ENCODE results near the gene SCOC. TPM values are rescaled to one million over a fixed set of nuclear protein-coding genes. Genes with fewer than 3 reads are reported as not detected.

Gene SCOC
- polyA plus RNA-seq, 1 donor from 2014 or later: 320 TPM

GRCh38 chr4:140427106-140427918, 53.9 kb downstream of the SCOC start, which contains the start of gene CLGN:
TSS of gene CLGN (minus strand) at chr4:140427648. CDS start at chr4:140413078, 14,570 bp downstream.
- Histone ChIP-seq H3K9me3 (ENCODE audit: low read length) (no peaks in the 10 kb centered on the region), H3F3A (ENCODE audit: insufficient read depth, low read length, poor library complexity, severe bottlenecking) (peaks cover 8% of the 10 kb centered on the region), H3K9ac (ENCODE audit: low read length) (peak within 1 kb of the TSS; percentile 77), H4K20me1 (ENCODE audit: insufficient read depth) (no peaks in the 10 kb centered on the region), H2AFZ (ENCODE audit: low read depth, low read length) (peak within 1 kb of the TSS; percentile 94), H3K79me2 (replicated peaks; ENCODE audit: insufficient read depth, low read length) (no peaks in the 10 kb centered on the region), H3K36me3 (ENCODE audit: insufficient read depth, low read length) (no peaks in the 10 kb centered on the region), H3K27me3 (ENCODE audit: insufficient read depth, low read depth, low read length) (no peaks in the 10 kb centered on the region), H3K4me2 (ENCODE audit: low read length) (peak within 1 kb of the TSS; percentile 93), H3K4me3 (ENCODE audit: low read length) (peak within 1 kb of the TSS; percentile 92), H3K9me2 (ENCODE audit: insufficient read depth, low read length) (no peaks in the 10 kb centered on the region), H3K27ac (ENCODE audit: low read length) (peak within 1 kb of the TSS; percentile 72)
- peak; percentile 7 for TF ChIP-seq EP300 (conservative IDR thresholded peaks at IDR 0.05; ENCODE audit: poor library complexity, severe bottlenecking)
- TF ChIP-seq MXI1 (conservative IDR thresholded peaks at IDR 0.05; ENCODE audit: poor library complexity, severe bottlenecking): peak; percentile 74
- TF ChIP-seq EZH2 (IDR thresholded peaks at IDR 0.05; ENCODE audit: borderline replicate concordance, insufficient read depth, low read length, poor library complexity, severe bottlenecking): no peak
- TF ChIP-seq RAD21 (conservative IDR thresholded peaks at IDR 0.05): peak; percentile 64
- peak; percentile 75 for TF ChIP-seq SMC3 (conservative IDR thresholded peaks at IDR 0.05; ENCODE audit: poor library complexity)
- peak; percentile 85 for TF ChIP-seq CTCF (IDR thresholded peaks at IDR 0.05; ENCODE audit: poor library complexity, severe bottlenecking)
- TF ChIP-seq REST (IDR thresholded peaks at IDR 0.05; ENCODE audit: borderline replicate concordance): peak; percentile 56
- peak; percentile 72 for TF ChIP-seq TAF1 (IDR thresholded peaks at IDR 0.05; ENCODE audit: low read depth)
- peak; percentile 53 for TF ChIP-seq POLR2AphosphoS5 (IDR thresholded peaks at IDR 0.05)

DNA sequence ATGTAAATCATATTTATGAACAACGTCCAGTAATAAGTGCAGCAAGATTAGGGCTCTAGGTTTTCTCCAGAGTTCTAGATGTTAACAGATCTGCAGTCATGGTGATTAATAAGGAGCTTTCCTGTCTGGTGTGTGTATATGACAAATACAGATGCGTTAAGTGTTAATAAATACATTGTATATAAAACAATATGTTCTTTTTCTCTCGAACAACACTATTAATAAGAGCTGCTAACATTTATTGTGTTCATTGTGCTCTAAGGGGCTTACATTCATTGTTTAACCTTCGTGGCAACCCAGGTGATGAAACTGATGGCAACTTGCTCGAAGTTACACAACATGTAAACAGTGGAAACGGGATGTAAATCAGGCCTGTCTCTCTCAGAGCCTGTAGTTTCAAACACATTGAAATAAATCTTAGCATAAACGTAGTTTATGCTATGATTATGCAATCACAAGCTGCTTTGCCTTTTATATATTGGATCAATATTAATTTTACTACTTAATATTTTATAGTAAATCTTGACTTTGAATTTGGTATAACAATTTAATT, 54.5 kb downstream of the SCOC start:
- H3K4me3 ChIP-seq (ENCODE audit: low read length): peak overlapping the region; percentile 92
- no peaks in the 10 kb centered on the region for H3K36me3 ChIP-seq (ENCODE audit: insufficient read depth, low read length)
- H3K9me3 ChIP-seq (ENCODE audit: low read length): no peaks in the 10 kb centered on the region
- no peaks in the 10 kb centered on the region for H4K20me1 ChIP-seq (ENCODE audit: insufficient read depth)
- H3K27me3 ChIP-seq (ENCODE audit: insufficient read depth, low read depth, low read length): no peaks in the 10 kb centered on the region
- H3K9ac ChIP-seq (ENCODE audit: low read length): peak overlapping the region; percentile 77
- peaks cover 8% of the 10 kb centered on the region for H3F3A ChIP-seq (ENCODE audit: insufficient read depth, low read length, poor library complexity, severe bottlenecking)
- peak; percentile 5 for TF ChIP-seq RAD21 (conservative IDR thresholded peaks at IDR 0.05)
- TF ChIP-seq EZH2 (IDR thresholded peaks at IDR 0.05; ENCODE audit: borderline replicate concordance, insufficient read depth, low read length, poor library complexity, severe bottlenecking): no peak
- TF ChIP-seq SMC3 (conservative IDR thresholded peaks at IDR 0.05; ENCODE audit: poor library complexity): peak; percentile 7
- no peak overlapping the region for H3K27ac ChIP-seq (ENCODE audit: low read length)
- no peaks in the 10 kb centered on the region for H3K9me2 ChIP-seq (ENCODE audit: insufficient read depth, low read length)
- H3K79me2 ChIP-seq (replicated peaks; ENCODE audit: insufficient read depth, low read length): no peaks in the 10 kb centered on the region
- H3K4me2 ChIP-seq (ENCODE audit: low read length): peak overlapping the region; percentile 49
- H2AFZ ChIP-seq (ENCODE audit: low read depth, low read length): peak overlapping the region; percentile 15

Other genes with a start within 250 kb of the SCOC start
- gene MAML3, start 219.5 kb upstream of the SCOC start, polyA plus RNA-seq: 10.2 and 10.4 TPM in 2 replicates
- 15.3 and 20.8 TPM in 2 replicates for gene CLGN, start 54.0 kb downstream of the SCOC start, polyA plus RNA-seq
- 0.05 TPM in 1 of 2 replicates, not detected in the other for gene MGAT4D, start 124.6 kb downstream of the SCOC start, polyA plus RNA-seq
- gene ELMOD2, start 150.5 kb downstream of the SCOC start, polyA plus RNA-seq: 81.8 and 101 TPM in 2 replicates
- gene UCP1, start 195.3 kb downstream of the SCOC start, polyA plus RNA-seq: not detected in 2 replicates